Activated B cell treated with CpG ODN at 0.5 μM for 24 hours (primary cell): ENCODE results near the gene EPHB2. TPM values are rescaled to one million over a fixed set of nuclear protein-coding genes. Genes with fewer than 3 reads are reported as not detected.

ENCODE experiments used
- ATAC-seq: fragments of 200-7000 bp; cut with Tn5 transposase; one replicate; pipeline ENCODE4 v1.10.0; 2021; ENCODE audit warnings: low read depth, mild to moderate bottlenecking, moderate library complexity
- CTCF ChIA-PET: fragments of 350-600 bp; sonication (Branson Sonifier 250); formaldehyde crosslinking; loops from one replicate; lab custom pipeline; 2021; ENCODE audit warnings: antibody characterized with exemption; lab: Charles Lee
- POLR2A ChIA-PET: fragments of 350-600 bp; sonication (Branson Sonifier 250); formaldehyde crosslinking; loops from one replicate; lab custom pipeline; 2021; ENCODE audit warnings: antibody characterized with exemption; lab: Charles Lee
- DNase-seq: peaks from one replicate; pipeline ENCODE4 v3.0.0; 2022
- H3K27ac Mint-ChIP-seq: one replicate; pipeline ENCODE4 v1.8.0; 2020; ENCODE audit warnings: mixed read lengths
- H3K27me3 Mint-ChIP-seq: one replicate; pipeline ENCODE4 v1.8.0; 2021; ENCODE audit warnings: mixed read lengths
- H3K36me3 Mint-ChIP-seq: one replicate; pipeline ENCODE4 v1.8.0; 2021; ENCODE audit warnings: low read depth, mixed read lengths
- H3K4me1 Mint-ChIP-seq: one replicate; pipeline ENCODE4 v1.8.0; 2021; ENCODE audit warnings: mixed read lengths
- H3K4me3 Mint-ChIP-seq: one replicate; pipeline ENCODE4 v1.8.0; 2020; ENCODE audit warnings: mild to moderate bottlenecking, mixed read lengths
- H3K9me3 Mint-ChIP-seq: one replicate; pipeline ENCODE4 v1.8.0; 2020; ENCODE audit warnings: mixed read lengths
- intact Hi-C: fragments of 100-400 bp; cut with micrococcal nuclease; formaldehyde crosslinking; loops from one replicate; pipeline ENCODE4 v1.15.1; 2024
- total RNA-seq: library from RNA; stranded (reverse); gene quantifications from 2 replicates; pipeline ENCODE4 v1.2.3, GENCODE V29; 2022
- TF ChIP-seq, protein P1 (sequence below): fragments of 200-600 bp; IDR thresholded peaks from one replicate; pipeline ENCODE4 v1.8.0; 2022; ENCODE audit warnings: antibody characterized with exemption, mild to moderate bottlenecking

EPHB2 gene
- total RNA-seq, 1 donor from 2014 or later, result 0.13 TPM

DNA sequence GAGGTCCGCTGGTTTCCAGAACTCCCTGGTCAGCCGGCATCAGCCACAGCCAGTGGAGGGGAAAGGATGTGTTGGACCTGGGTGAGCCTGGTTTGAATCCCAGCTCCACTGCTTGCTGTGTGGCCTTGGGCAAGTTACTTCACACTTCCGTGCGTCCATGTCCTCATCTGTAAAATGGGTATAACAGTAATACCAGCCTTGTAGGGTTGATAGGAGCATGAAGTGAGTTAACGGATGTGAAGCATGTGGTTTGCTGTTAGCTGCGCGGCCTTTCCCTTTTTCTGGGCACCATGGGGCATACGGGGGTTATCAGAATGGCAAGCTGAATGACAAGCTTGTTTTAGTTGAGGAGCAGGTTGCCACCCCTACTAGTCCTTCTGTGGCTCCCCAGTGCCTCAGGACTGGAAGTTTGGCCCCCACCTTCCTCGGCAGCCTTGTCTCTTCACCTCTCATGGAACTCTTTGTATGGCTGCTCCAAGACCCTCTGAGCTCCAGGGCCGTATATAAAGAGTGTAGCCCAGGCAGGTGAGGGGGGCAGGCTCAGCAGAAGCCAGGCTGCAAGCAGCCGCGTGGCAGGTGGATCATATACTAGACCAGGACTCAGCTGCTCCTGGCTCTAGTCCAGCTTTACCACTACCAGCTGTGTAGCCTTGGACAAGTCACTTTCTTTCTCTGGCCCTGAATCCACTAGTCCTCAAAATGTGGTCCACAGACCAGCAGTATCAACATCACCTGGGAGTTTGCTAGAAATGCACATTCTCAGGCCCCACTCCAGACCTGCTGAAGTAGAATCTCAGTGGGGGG, 166.7 kb downstream of the EPHB2 start:
- POLR2A ChIA-PET, result no interaction called here
- Mint-ChIP-seq H3K36me3 (no peaks in the 10 kb centered on the region), H3K9me3 (no peaks in the 10 kb centered on the region), H3K27ac (no peak overlapping the region), H3K4me1 (no peaks in the 10 kb centered on the region), H3K4me3 (no peak overlapping the region), H3K27me3 (peaks cover 3% of the 10 kb centered on the region)
- TF ChIP-seq, protein P1, sequence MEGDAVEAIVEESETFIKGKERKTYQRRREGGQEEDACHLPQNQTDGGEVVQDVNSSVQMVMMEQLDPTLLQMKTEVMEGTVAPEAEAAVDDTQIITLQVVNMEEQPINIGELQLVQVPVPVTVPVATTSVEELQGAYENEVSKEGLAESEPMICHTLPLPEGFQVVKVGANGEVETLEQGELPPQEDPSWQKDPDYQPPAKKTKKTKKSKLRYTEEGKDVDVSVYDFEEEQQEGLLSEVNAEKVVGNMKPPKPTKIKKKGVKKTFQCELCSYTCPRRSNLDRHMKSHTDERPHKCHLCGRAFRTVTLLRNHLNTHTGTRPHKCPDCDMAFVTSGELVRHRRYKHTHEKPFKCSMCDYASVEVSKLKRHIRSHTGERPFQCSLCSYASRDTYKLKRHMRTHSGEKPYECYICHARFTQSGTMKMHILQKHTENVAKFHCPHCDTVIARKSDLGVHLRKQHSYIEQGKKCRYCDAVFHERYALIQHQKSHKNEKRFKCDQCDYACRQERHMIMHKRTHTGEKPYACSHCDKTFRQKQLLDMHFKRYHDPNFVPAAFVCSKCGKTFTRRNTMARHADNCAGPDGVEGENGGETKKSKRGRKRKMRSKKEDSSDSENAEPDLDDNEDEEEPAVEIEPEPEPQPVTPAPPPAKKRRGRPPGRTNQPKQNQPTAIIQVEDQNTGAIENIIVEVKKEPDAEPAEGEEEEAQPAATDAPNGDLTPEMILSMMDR, result no peak
- DNase-seq (no peak), ATAC-seq (no peak)
- CTCF ChIA-PET, result no interaction called here
- intact Hi-C loops, result no loop called here

DNA sequence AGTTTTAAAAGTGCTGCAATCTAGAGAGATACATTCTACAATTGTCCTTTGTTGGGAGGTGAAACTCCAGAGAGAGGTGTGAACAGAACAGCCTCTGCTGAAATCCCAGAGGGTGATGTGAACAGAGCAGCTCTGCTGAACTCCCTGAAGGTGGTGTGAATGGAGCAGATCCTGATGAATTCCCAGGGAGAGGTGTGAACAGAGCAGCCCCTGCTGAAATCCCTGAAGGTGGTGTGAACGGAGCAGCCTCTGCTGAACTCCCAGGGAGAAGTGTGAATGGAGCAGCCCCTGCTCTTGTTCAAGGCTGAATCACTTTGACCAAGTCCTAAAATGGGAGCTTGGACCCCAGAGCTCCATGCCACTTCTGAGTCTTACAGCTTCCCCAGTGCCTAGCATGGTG, 167.3 kb downstream of the EPHB2 start:
- no peaks in the 10 kb centered on the region for H3K4me1 Mint-ChIP-seq
- ChIA-PET CTCF (no interaction called here), POLR2A (no interaction called here)
- TF ChIP-seq, protein P1, result no peak
- H3K9me3 Mint-ChIP-seq, result no peaks in the 10 kb centered on the region
- DNase-seq (no peak), ATAC-seq (no peak)
- H3K27ac Mint-ChIP-seq, result no peak overlapping the region
- H3K36me3 Mint-ChIP-seq, result no peaks in the 10 kb centered on the region
- H3K27me3 Mint-ChIP-seq, result peaks cover 3% of the 10 kb centered on the region
- intact Hi-C loops, result no loop called here
- H3K4me3 Mint-ChIP-seq, result no peak overlapping the region

DNA sequence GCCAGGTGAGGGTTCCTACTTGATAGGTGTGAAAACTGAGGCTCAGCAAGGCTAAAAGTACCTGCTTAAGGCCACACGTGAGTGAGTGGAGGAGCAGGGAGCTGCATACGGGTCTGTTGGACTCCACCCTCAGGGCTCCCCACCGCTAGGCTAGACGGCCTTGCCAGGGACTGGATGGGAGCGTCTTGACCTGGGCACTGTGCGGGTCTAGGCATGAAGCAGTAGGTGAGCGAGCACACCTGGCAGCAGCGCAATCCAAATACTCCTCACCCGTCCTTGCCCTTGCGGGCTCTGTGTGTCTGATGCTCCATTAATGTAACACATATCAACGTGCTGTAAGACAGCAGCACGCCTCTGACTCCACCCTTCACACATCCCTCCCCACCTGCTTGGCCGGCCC, 168.0 kb downstream of the EPHB2 start:
- ChIA-PET CTCF (no interaction called here), POLR2A (no interaction called here)
- no peak overlapping the region for H3K4me3 Mint-ChIP-seq
- no peak for ATAC-seq
- TF ChIP-seq, protein P1, result no peak
- H3K4me1 Mint-ChIP-seq, result no peaks in the 10 kb centered on the region
- no peak for DNase-seq
- no peak overlapping the region for H3K27ac Mint-ChIP-seq
- H3K36me3 Mint-ChIP-seq, result no peaks in the 10 kb centered on the region
- no peaks in the 10 kb centered on the region for H3K9me3 Mint-ChIP-seq
- peaks cover 3% of the 10 kb centered on the region for H3K27me3 Mint-ChIP-seq
- intact Hi-C loops, result no loop called here

DNA sequence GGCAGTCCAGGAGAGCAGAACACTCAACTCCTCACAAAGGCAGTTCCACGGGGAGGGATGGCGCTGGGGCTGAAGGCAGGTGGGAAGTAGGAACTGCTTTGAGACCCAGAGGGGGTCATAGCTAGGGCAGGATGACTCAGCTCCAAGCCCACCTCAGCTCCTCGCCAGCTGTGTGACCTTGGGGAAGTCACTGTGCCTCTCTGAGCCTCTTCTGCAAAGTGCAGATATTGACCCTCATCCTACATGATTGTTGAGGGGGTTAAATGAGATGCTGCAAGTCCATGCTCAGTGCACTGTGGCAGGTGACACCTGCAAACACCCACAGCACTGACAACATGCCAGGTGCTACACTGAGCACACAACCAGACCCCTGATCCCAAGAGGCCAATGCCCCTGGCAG, 168.8 kb downstream of the EPHB2 start:
- no peaks in the 10 kb centered on the region for H3K4me1 Mint-ChIP-seq
- ChIA-PET CTCF (no interaction called here), POLR2A (no interaction called here)
- no peak for DNase-seq
- no peaks in the 10 kb centered on the region for H3K9me3 Mint-ChIP-seq
- ATAC-seq, result no peak
- H3K4me3 Mint-ChIP-seq, result no peak overlapping the region
- TF ChIP-seq, protein P1, result no peak
- H3K27me3 Mint-ChIP-seq, result peaks cover 3% of the 10 kb centered on the region
- no peaks in the 10 kb centered on the region for H3K36me3 Mint-ChIP-seq
- no peak overlapping the region for H3K27ac Mint-ChIP-seq
- intact Hi-C loops, result no loop called here

- no peak for ATAC-seq
Observed at GRCh38 chr1:22880174-22880601, 169.5 kb downstream of the EPHB2 start.

More at GRCh38 chr1:22880174-22880601, 169.5 kb downstream of the EPHB2 start:
- intact Hi-C loops, result no loop called here
- no peaks in the 10 kb centered on the region for H3K36me3 Mint-ChIP-seq
- H3K4me1 Mint-ChIP-seq, result peaks cover 7% of the 10 kb centered on the region
- H3K9me3 Mint-ChIP-seq, result no peaks in the 10 kb centered on the region
- H3K4me3 Mint-ChIP-seq, result no peak overlapping the region
- H3K27ac Mint-ChIP-seq, result no peak overlapping the region
- ChIA-PET POLR2A (no interaction called here), CTCF (no interaction called here)
- TF ChIP-seq, protein P1, result no peak
- no peak for DNase-seq
- H3K27me3 Mint-ChIP-seq, result peaks cover 3% of the 10 kb centered on the region
